Hepatocyte (in vitro differentiated cells): Measurements from ENCODE around the gene SLC31A1.
"Not testable (repeated sequence)": the region's sequence is repeated elsewhere in the genome, so short reads cannot be mapped to it uniquely, and the experiment has no call there.

ENCODE experiments used
- EZH2 ChIP-seq: fragments of 200-600 bp; sonication (generic); IDR thresholded peaks from 2 replicates; pipeline ENCODE4 v1.6.1; 2016; ENCODE audit warnings: antibody characterized with exemption, mild to moderate bottlenecking, borderline replicate concordance
- EZH2phosphoT487 ChIP-seq: fragments of 200-600 bp; sonication (generic); IDR thresholded peaks from one replicate; pipeline ENCODE4 v1.6.1; 2018; ENCODE audit warnings: antibody characterized with exemption, mild to moderate bottlenecking, low read depth, moderate library complexity; ENCODE audit not compliant: unreplicated experiment, severe bottlenecking
- TF ChIP-seq, protein P1 (sequence below): fragments of 200-600 bp; sonication (generic); IDR thresholded peaks from 2 replicates; pipeline ENCODE4 v1.5.1; 2016; ENCODE audit warnings: antibody characterized with exemption, mild to moderate bottlenecking; ENCODE audit not compliant: poor library complexity

DNA sequence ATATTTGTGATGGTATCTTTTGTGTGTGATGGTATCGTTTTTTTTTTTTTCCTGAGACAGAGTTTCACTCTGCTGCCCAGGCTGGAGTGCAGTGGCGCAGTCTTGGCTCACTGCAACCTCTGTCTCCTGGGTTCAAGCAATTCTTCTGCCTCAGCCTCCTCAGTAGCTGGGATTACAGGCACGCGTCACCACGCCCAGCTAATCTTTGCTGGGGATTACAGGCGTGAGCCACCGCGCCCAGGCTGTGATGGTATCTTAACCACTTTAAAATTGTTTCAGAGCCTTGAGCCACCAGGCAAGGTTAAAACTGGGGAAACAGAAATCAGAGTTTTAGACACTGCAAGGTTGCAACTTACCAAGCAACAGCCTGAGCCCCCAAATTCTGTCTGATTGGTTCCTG, 74.9 kb downstream of the SLC31A1 start:
- TF ChIP-seq, protein P1, sequence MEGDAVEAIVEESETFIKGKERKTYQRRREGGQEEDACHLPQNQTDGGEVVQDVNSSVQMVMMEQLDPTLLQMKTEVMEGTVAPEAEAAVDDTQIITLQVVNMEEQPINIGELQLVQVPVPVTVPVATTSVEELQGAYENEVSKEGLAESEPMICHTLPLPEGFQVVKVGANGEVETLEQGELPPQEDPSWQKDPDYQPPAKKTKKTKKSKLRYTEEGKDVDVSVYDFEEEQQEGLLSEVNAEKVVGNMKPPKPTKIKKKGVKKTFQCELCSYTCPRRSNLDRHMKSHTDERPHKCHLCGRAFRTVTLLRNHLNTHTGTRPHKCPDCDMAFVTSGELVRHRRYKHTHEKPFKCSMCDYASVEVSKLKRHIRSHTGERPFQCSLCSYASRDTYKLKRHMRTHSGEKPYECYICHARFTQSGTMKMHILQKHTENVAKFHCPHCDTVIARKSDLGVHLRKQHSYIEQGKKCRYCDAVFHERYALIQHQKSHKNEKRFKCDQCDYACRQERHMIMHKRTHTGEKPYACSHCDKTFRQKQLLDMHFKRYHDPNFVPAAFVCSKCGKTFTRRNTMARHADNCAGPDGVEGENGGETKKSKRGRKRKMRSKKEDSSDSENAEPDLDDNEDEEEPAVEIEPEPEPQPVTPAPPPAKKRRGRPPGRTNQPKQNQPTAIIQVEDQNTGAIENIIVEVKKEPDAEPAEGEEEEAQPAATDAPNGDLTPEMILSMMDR: not testable (repeated sequence)
- TF ChIP-seq EZH2, EZH2phosphoT487: not testable (repeated sequence)
